GM12872 (cell line): ENCODE measurements around the gene CHKB.

ENCODE experiments used
- TF ChIP-seq, protein P1 (sequence below): IDR thresholded peaks from 3 replicates; pipeline ENCODE4 v1.5.1; 2011; ENCODE audit warnings: low read depth, mild to moderate bottlenecking, low read length, moderate library complexity; ENCODE audit not compliant: insufficient read depth

CHKB gene

DNA sequence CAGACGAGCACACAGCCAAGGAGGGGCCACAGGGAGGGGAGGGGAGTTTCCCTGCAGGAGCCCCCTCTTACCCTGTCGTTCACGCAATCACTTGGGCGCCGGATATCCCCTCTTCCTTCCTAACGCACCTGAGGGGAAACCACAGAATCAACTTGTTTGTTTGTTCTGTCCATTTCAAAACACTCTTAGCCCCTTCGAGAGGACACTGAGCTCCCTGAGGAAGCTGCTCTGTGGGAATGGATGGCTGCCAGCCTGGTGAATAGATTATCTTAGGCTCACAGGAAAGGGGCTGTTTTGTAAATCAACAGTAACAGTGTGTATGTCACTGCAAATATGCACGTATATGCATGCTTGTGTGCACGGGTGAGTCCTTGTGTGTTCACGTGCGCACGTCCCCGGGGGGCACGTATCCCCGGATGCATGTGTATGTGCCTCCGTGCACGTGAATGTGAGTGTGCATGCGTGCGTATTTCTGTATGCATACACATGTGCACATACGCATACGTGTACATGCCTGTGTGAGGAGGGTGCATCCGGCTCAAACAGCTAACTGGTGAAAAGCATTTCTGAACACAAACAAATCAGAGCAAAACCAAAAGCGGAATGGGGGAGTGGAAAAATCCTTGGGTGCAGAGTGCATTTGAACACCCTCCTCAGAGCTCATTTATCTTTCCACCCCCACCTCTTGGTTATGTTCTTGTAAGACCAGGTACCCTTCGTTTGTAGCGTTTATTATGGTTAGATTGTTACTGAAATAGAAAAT is 38.1 kb upstream of the CHKB start:
- TF ChIP-seq, protein P1, sequence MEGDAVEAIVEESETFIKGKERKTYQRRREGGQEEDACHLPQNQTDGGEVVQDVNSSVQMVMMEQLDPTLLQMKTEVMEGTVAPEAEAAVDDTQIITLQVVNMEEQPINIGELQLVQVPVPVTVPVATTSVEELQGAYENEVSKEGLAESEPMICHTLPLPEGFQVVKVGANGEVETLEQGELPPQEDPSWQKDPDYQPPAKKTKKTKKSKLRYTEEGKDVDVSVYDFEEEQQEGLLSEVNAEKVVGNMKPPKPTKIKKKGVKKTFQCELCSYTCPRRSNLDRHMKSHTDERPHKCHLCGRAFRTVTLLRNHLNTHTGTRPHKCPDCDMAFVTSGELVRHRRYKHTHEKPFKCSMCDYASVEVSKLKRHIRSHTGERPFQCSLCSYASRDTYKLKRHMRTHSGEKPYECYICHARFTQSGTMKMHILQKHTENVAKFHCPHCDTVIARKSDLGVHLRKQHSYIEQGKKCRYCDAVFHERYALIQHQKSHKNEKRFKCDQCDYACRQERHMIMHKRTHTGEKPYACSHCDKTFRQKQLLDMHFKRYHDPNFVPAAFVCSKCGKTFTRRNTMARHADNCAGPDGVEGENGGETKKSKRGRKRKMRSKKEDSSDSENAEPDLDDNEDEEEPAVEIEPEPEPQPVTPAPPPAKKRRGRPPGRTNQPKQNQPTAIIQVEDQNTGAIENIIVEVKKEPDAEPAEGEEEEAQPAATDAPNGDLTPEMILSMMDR = no peak

DNA sequence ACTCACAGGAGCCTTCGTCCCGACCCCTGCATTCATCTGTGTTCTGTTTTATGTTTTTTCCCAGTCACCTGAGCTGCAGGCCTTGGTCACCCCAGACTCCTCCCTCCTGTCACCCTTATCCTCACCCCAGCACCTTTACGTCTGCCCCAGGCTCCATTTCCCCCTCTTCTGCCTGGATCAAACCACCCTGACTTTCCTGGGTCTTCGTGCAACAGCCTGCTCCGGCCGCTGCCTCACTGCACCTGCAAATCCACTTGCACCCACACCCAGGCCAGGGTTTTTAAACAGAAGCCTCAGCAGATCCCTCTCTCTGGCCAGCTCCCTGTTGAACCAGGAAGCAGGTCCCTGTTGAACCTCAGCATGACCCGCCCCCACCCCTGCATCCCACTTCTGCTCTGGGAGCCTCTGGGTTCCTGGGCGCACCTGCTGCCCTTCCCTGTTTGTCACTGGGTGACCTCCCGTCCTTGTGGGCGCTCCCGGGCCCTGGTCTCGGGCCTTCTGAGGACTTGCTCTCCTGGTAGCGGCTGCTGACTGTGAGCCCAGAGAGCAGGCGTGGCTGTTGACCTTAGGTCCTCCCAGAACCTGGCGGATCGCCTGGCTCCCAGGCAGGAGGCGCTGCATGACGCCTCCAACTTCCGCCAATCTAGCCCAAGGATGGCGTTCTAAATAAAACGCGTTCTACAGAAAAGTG is 30.8 kb upstream of the CHKB start:
- TF ChIP-seq, protein P1 = no peak

DNA sequence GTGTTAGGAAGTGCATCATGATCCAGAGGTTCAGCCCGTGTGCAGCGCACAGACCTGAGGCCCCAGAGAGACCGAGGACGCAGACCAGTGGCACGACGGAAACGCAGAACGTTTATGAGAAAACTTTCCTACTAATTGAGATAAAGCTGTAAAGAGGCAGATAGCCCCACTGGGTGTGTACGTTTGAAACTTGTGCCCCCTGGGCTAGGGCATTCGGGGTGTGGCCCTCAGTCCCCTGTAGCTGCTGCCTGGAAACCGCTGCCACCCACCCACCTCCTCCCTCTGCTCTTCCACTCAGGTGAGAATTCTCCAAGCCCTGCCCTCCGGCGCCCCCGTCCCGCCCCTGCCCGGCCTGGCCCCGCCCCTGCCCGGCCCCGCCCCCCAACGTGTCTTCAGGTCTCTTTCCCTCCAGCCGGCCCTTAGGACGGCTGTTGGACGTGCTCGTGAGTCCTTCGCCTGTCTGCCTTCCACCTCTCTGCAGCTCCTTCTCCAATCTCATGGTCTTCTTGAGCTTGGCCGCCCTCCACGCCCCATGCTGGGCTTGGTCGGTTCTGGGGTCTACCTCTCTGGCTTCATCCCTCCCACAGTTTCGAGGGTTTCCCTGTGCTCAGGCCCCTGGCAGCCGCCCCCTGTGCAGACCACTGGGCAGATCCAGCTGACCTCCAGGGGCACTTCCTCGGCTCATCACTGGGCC is 30.0 kb upstream of the CHKB start:
- TF ChIP-seq, protein P1 = no peak

DNA sequence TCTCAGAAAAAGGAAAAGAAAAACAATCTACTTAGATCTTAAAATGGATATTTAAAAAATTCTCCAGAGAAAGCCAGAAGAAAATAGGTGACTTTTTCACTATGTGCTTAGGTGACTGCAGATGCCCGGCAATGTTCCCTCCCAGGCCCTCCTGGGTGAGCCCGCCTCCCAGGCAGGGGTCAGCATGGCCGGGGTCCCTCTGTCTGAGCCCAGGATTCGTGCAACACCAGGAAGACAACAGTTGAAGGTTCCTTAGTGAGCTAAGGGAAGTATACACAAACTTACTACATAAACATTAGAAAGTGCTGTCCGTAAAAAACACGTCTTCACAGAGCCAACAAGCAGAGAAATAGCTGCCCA is 29.5 kb upstream of the CHKB start:
- TF ChIP-seq, protein P1 = no peak

DNA sequence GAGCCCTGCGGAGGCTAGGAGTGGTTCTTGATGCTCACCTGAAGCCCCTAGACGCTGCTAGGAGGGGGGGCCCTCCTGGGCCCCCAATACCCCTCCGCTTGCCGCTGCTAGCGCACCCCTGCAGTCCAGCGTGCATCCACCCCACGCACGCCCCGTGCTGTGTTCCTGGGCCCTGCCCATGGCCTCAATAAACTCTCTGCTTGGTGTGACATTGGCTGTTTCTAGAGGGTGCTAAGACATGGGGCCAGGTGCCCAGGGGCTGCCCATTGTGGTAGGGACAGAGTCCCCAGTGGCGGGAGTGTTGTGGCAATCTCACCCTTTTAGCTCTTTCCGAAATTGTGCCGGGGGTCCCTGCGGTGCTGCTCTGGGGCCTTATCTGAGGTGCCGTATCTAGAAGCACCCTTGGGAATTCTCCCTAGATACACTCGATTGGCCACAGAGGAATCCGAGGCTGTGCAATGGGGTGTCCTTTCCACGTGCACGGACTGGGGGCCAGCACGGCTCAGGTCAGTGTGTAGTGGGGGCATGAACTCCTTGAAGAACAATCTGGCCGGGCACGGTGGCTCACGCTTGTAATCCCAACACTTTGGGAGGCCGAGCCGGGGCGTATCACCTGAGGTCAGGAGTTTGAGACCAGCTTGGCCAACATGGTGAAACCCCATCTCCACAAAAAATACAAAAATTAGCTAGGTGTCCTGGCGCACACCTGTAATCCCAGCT is 28.9 kb upstream of the CHKB start:
- TF ChIP-seq, protein P1 = no peak

DNA sequence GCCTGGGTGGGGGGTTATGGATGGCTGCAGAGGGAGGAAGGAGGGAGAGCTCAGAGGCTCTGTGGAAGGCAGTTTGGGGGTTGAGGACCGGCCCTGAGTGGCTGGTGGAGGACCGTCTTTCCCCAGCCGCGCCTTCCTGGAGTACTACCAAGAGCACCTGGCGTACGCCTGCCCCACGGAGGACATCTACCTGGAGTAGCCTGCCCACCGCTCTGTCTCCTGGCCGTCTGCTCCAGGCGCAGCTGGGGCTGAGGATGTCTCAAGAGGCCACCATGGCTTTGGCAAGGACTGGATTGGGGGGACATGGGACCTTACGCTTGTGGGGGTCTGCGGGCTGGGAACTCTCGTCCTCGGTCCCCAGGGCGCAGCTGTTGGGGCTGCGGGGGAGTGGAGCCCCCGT is 27.9 kb upstream of the CHKB start:
- TF ChIP-seq, protein P1 = no peak

DNA sequence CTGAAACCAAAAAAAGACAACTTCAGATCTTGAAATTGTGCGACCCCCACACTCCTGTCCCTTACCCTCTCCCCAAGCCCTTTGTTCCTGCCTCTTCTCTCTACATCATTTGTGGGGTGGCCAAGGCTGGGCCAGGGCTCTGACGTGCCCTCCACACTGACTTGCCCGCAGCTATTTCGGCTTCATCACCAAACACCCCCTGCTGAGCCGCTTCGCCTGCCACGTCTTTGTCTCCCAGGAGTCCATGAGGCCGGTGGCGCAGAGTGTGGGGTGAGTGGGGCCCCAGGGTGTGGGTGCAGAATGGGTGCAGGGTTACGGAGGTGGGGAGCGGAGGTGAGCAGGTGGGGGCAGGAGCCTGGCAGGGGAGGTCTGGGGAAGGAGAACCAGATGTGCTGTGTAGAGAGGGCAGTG is 27.4 kb upstream of the CHKB start:
- TF ChIP-seq, protein P1 = no peak
